ENCODE results near the gene C9orf85.

C9orf85 gene

DNA sequence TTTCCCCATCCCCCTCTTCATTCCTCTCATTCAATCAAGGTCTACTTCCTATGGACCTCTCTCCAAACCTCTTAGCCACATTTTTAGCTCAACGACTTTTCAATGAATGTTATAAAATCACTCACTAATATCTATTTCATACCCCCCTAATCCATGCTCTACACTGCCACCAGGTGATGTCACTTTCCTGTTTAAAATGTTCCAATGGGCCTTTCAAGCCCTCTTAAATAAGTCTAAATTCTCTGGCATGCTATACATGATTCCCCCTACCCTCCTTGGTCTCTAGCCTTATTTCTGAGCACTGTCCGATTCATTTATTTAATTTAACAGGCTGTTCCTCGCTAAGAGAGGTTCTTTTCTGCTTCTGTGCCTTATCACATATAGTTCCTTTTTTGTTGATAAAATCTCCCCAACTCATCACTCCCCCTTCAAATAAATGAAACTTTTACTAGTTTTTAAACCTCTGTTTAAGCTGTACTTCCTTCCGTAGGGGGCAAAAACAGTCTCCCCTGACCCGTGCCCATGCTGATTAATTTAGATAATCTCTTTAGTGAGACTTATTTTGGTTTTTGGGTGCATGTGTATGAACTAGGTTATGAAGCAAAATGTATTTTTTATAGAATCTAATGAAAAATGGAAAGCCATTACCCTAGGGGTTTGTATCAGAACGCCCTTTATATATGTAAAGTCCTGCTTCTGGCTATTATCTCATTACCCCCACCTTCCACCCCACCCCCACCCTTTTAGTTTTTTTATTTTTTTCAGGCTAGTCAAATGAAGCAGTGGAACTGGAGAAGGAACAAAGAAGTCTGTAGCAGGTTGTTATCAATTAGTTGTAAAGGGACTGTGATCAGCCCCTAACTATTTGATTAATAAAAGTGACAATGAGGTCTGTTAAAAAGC, 9.5 kb upstream of the C9orf85 start:
- H3K4me3 ChIP-seq (ENCODE audit: low read depth, low read length): no peak overlapping the region
- DNase-seq (ENCODE audit: low read depth): no peak

DNA sequence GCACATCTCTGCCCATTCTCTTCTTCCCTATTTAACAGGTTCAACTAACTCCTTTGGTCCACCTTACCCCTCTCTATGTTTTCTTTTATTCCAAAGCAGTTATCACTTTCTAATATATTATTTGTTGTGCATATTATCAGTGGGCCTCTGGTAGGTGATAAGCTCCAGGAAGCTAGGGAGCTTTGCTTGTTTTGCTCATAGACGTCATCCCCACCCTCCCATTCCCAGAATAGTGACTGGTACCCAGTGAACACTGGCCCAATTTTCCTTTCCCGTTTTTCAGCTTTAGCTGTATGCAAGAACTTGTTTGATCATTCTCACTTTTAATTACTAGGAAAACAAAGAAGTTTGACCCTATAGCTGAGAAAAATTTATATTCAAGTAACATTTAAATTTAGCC, 7.4 kb upstream of the C9orf85 start:
- no peak overlapping the region for H3K4me3 ChIP-seq (ENCODE audit: low read depth, low read length)
- no peak for DNase-seq (ENCODE audit: low read depth)

DNA sequence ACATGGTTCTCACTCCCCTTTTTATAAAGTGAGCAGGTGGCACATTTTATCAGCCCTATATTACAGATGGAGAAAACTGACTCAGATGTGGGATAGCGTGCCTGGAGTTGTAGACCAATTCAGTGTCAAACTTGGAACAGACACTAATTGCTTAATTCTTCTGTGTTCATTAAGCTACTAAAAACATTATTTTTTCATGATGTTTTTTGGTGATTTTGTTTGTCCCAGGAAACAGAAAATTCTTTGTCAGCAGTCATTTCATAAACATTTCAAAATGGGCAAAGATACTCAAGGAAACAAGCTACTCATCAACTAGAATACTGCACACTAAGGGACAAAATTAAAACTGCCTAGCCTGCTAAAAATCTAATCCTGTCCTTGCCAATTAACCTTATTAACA, 2.6 kb upstream of the C9orf85 start:
- H3K4me3 ChIP-seq (ENCODE audit: low read depth, low read length): peak overlapping the region; percentile 85
- no peak for DNase-seq (ENCODE audit: low read depth)

DNA sequence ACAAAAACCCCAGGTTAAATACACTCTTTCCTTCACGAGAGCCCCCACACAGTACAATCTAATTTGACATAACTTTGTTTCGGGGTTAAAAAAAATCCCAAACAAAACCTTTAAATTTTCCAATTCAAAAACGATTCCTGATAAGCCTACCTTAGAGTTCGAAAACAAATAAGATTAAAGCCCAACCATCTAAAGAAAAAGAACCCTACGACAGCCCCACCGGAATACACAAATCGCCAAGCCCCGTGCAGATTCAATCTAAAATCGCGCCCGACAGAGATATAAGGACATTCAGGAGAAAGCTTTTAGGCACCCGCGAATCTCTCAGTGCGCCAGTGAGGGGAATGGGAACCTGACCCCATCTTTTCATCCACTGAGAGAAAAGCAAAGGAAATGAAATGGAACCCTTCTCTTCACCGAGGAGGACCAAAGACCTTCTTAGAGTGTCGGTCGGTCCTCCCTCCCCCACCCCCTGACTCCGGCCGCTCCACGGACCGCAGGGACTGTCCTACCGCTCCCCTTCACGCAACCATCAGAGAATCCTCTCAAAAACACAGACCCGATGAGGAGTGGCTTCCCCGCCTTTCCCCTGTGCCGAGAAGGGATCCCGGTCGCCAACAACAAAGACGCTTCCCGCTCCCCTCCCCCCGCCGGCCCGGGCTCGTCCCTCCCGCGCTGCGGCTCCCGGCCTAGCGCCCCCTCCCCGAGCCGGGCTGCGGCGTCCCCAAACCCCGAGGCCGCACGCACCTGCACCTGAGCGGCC, 1.4 kb upstream of the C9orf85 start:
- H3K4me3 ChIP-seq (ENCODE audit: low read depth, low read length): peak overlapping the region; percentile 85
- no peak for DNase-seq (ENCODE audit: low read depth)

DNA sequence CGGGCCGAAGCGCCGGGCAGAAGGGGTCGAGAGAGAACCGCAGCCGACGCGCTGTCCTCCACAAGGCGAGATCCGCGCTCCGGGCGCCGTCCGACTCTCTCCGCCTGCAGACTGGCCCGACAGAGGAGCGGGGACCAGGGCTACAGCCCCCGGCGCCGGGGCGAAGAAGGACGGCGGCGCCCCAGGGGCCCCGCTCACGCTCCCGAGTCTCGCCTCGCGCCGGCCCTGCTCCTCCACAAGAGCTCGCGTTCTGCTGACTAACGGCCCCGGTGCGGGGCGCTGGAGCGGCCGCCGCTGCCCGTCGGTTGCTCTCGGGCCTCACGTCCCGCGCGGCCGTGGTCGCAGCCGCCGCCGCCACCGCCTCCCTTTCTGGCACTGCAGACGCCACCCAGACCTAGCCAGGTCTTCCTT, 784 bp upstream of the C9orf85 start:
- peak overlapping the region; percentile 85 for H3K4me3 ChIP-seq (ENCODE audit: low read depth, low read length)

DNA sequence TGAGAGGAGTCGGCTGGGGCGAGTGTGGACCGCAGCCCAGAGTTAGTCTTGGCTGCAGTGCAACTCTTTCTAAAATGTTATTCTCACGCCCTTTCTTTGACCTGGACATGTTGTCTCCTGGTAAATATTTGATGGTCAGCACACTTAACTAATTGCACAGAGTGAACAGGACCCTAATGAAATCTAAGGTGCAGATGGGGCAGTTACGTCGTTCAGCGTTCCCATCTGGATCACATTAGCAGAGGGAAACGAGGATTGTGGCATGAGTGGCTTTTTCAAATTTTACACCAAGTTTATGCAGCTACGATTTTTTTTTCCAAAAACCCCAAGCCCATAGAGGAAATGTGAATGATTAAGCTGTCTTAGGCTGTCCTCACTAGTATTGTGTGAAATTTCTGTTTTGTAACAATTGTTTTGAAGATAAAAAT, 483 bp downstream of the C9orf85 start:
- H3K4me3 ChIP-seq (ENCODE audit: low read depth, low read length): peak overlapping the region; percentile 85
- DNase-seq (ENCODE audit: low read depth): no peak

More for the DNA sequence above, 784 bp upstream of the C9orf85 start:
- DNase-seq (ENCODE audit: low read depth): no peak

DNA sequence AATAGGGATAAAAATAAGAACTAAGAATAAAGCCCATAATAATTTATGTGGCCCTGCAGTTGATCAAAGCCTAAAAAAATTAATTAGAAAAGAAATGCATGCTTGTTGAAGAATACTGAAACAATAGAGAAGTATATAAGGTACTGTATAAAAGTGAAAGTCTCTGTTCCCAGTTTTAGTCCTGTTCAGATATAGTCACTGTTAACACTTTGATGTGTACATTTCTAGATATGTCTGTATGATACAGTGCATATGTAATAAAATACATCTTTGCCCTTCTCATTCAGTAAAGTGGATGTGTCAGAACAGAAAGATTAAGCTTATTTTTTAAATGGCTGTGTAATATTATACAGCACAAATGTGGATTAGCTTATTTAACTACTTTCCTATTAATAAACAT, 4.1 kb downstream of the C9orf85 start:
- no peak overlapping the region for H3K4me3 ChIP-seq (ENCODE audit: low read depth, low read length)
- DNase-seq (ENCODE audit: low read depth): no peak

DNA sequence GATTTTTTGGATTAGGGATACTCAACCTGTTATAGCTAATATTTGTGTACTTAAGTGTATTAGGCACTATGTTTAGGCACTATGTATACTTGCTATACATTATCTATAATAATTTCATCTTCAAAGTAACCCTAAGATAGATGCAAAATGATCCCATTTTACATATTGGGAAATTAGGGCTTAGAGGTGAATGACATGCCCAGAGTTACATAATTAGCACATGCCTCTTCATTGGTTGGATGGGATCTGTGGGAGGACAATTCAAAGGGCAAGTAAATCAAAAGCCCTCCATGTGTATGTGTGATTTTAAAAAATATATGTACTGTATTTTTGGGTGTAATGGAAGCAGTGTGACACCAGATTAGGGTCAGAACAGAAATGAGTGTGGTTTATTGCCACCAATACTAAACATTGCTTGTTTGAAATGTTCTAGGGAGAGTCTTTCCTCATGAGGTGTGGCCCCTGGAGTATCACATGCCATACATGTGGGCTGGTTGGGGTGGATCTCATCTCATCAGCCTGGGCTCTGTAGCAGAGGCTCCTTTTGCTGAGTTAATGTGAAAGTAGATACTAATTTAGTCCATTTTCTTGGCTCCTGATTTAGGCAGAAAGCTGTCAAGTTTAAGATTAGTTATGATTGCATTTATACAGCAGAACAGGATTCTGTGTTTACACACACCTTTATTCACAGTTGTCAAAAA, 5.5 kb downstream of the C9orf85 start:
- DNase-seq (ENCODE audit: low read depth): no peak
- H3K4me3 ChIP-seq (ENCODE audit: low read depth, low read length): no peak overlapping the region

DNA sequence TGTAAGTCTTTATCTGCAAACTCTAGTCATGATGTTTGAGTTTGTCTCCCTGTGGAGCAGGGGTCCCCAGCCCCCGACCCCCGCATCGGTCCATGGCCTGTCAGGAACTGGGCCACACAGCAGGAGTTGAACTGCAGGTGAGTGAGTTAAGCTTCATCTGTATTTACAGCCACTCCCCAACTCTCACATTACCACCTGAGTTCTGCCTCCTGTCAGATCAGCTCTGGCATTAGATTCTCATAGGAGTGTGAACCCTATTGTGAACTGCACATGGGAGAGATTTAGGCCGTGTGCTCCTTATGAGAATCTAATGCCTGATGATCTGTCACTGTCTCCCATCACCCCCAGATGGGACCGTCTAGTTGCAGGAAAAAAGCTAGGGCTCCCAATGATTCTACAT, 7.0 kb downstream of the C9orf85 start:
- DNase-seq (ENCODE audit: low read depth): no peak
- H3K4me3 ChIP-seq (ENCODE audit: low read depth, low read length): no peak overlapping the region

DNA sequence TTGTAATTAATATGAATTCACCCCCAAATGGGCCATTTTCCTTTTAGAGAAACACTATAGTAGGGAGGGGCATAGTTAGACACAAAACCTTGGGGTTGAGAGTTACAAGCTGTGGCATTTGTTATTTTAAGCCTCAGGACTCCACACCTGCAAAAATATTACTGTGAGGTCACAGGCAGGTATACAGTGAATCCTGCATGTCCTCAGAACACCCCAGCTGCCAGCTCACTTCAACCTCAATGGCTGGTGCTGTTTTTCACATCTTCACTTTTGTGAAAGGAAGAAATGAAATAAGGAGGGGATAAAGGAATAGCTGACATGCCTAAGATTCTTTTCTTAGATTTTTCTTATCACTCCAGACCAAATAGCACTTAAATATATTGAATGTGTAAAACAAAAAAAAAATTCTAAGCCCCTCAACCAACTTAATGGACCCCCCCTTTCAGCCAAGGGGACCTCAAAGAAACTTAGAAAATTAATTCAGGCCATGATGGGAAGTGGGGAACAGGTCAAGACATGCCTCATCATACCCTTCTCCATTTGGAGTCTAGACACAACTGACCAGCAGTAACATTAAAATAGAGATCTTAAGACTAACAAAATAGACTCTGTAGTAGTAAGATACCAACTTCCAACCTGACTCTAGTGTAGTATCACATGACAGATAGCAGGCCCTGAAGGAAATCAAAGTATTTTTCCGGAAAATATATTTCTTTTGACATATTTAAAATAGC, 9.2 kb downstream of the C9orf85 start:
- H3K4me3 ChIP-seq (ENCODE audit: low read depth, low read length): no peak overlapping the region
- no peak for DNase-seq (ENCODE audit: low read depth)

DNA sequence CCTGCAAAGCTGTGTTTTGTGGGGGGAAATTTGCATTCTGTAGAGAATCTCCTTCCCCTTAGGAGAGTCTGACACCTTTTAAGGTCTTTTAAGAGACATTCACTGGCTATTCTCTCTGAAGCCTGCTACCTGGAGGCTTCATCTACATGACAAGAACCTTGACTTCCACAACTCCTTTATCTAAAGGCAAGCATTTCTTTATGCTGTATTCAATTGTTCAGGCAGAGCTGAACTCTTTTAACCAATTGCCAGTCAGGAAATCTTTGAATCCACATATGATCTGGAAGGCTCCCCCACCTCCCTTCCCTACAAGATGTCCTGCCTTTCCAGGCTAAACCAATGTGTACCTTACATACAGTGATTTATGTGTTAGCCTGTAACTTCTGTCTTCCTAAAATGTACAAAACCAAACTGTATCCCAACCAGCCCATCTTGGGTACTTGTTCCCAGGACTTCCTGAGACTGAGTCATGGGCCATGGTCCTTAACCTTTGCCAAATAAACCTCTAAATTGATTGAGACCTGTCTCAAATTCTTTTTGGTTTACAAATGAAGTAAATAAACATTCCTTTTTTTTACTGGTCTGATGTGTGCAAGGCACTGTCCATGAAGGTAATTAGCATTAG, 9.9 kb downstream of the C9orf85 start:
- DNase-seq (ENCODE audit: low read depth): no peak
- H3K4me3 ChIP-seq (ENCODE audit: low read depth, low read length): no peak overlapping the region

DNA sequence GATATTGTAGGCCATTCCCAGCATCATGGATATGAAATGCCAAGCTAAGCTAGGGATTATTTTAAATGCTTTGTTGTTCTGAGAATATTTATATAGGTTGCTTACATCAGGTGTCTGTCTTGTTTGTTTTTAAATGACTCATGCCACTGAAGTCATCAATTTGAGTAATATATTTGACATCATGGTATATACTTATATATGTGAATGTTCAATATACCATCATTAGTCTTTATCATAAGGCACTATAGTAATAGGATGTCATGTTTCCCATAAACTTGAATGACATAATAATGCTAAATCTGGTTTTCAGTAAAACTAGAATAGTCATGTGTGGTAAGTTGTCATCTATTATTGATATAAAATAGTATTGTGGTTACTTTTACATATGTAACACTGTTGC, 13.1 kb downstream of the C9orf85 start:
- no peak for DNase-seq (ENCODE audit: low read depth)
- H3K4me3 ChIP-seq (ENCODE audit: low read depth, low read length): no peak overlapping the region

DNA sequence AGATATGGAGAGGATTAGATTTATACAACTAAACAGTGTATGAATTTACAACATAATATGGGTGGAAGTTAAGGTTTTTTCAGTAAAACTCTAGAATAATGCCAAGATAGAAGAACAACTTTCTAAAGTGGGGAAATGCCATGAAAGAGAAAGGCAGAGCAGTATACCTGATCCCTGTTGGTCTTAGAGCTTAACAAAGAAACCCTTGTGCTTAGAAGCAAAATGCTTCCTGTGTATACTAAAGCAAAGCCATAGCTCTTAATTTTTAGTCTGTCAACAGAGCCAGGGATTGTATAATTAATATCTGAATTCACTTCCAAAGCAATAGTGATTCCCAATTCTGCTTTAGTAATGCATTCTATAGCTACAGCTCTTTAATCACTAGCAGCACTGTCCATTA, 14.4 kb downstream of the C9orf85 start:
- no peak for DNase-seq (ENCODE audit: low read depth)
- H3K4me3 ChIP-seq (ENCODE audit: low read depth, low read length): no peak overlapping the region

DNA sequence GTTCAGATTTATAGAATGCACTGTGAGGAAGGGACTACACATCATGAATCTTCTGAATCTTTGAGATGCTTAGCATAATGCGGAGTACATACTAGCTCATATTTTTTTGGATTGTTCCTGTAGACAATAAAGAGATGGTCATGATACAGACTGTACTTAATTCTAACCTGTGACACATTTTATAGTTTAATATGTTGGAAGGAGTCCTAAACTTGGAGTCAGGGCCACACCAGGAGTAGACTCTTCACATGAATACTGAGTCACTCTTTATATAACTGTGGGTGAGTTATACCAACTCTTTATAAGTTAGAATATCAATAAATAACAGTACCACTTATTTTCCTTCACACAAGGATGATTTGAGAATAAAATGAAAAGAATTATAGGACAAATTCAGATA, 16.9 kb downstream of the C9orf85 start:
- no peak overlapping the region for H3K4me3 ChIP-seq (ENCODE audit: low read depth, low read length)

DNA sequence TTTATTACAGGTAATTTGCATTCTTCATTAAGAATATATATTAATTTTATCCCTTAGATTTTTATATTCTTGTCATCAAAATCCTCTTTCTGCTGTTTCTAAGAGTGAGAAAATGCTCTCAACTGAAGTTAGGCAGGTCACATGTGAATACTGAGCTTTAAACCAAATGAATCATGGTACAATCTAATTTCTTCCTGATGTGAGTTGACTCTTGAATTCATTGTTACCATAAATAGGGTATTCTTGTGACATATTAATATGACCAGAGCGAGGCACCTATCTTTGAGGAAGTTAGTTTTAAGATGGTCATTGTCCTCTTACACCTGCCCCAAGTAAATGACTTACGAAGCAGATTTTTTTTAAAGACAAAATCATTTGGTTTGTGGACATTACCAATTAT, 17.4 kb downstream of the C9orf85 start:
- no peak overlapping the region for H3K4me3 ChIP-seq (ENCODE audit: low read depth, low read length)
- no peak for DNase-seq (ENCODE audit: low read depth)

More for the DNA sequence above, 16.9 kb downstream of the C9orf85 start:
- DNase-seq (ENCODE audit: low read depth): no peak

DNA sequence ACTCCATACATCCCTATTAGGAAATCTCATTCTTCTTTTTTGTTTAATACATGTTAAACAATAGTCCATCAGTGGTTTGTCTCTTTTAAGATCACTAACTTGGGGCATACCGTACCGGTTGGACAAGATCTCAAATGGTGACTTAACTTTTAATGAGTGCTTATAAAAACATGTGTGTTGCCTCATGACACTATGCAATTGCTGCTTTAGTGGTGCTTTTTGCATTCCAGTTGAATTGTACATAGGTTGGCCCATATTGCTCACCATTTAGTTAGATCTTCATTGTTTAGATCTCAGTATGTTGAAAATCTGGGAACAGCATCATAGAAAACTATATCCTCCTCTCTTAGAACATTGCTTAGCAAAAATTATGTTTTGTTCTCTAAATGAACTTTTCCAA, 17.8 kb downstream of the C9orf85 start:
- DNase-seq (ENCODE audit: low read depth): peak; percentile 84
- H3K4me3 ChIP-seq (ENCODE audit: low read depth, low read length): no peak overlapping the region

DNA sequence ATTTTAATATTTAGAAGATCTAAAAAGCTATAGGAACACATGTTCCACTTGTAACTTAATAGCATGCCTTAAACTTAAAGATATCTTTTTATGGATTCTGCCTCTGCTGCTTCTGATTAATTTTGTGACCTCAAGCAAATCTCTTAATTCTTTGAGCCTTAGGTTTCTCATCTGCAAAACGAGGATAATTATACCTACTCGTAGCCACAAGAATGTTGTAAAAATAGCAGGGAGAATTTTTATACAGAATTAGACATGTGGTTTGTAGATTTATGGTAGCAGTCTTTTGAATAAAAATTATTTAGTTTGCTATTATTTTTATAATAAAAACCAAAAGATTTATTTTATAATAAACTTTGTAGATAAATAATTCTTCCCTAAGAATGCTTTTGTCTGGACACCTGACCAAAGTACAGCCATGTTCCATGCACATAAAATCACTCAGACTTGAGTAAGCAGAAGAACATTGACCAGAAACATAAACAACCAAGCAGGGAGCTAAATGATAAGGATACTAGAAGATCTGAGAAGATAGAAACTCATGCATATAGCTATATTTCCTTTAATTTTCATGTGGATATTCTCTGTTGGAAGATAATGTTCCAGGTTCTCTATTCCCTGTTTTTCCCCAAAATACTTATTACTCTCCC, 18.5 kb downstream of the C9orf85 start:
- no peak for DNase-seq (ENCODE audit: low read depth)

DNA sequence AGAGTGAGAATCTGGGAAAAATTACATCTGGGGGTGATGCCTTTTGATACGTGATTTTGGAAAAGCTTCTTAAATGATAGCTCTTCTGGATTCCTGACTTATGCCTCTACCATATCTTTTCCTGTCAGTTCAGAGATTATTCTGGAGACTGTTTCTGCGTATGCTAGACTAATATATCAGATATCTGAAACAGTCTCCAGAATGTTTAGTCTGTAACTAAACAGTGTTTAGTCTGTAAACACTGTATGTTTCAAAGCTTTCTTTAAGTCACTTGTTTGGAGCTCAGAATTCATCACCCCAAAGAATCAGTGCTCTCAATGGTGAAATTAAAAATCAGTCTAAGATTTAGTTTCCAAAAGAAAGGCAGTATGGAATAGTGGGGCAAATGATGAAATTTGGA, 19.7 kb downstream of the C9orf85 start:
- DNase-seq (ENCODE audit: low read depth): no peak
- H3K4me3 ChIP-seq (ENCODE audit: low read depth, low read length): no peak overlapping the region

More for the DNA sequence above, 18.5 kb downstream of the C9orf85 start:
- H3K4me3 ChIP-seq (ENCODE audit: low read depth, low read length): no peak overlapping the region

DNA sequence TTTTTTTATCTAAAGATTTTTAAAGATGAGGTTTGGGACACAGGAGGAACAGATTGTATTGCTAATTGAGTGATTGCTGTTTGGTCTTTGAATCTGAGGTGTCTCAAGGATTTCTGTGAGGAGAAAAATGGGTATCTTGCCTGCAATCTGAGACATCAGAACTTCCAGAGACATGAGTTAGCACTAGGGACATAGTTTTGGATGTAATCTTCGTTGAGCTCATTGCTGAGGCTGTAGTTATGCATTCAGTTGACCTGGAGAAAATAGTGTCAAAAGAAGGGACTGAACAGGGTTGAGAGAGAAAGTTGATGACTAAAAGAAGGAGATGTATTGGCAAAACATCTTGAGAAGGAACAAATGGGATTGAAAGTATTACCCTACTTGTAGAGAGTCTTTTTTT, 24.6 kb downstream of the C9orf85 start:
- DNase-seq (ENCODE audit: low read depth): no peak
- no peak overlapping the region for H3K4me3 ChIP-seq (ENCODE audit: low read depth, low read length)

All from skeletal muscle cell (primary cell).